ENCODE results near the gene ZNF716. TPM values are rescaled to one million over a fixed set of nuclear protein-coding genes. Genes with fewer than 3 reads are reported as not detected.
A peak's percentile ranks its signal among the peaks of the same experiment; 100 is the strongest.

Gene ZNF716
- total and polyA plus RNA-seq, 2 donors from 2014 or later = not detected

DNA sequence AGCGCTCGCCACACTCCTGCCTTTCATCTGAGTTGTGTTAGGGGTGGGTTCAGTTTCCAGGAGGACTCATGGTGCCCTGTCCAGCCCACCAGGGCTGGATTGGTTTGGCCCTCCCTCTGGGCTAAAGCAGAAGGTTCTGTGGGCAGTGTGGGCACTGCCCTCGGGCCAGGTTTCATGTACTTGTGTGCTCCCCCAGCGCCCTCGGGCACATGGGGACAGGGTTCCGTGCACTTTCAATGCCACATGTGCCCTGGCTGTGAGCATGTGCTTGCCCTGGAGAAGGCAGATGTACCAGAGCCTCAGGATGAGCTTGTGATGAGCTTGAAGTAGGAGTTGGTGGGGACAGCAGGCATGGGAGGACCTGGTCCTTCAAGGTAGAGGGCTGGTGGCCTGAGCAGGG lies 35.6 kb upstream of the ZNF716 start:
- H3K27me3 ChIP-seq (ENCODE audit: control insufficient read depth, insufficient read depth, low read length) = no peaks in the 10 kb centered on the region
- peak in 1 of 5 donors; percentile 37 for DNase-seq
- no peaks in the 10 kb centered on the region for H3K36me3 ChIP-seq (ENCODE audit: control insufficient read depth in 2 of 3, insufficient read depth in 3 of 3, low read length in 3 of 3)
- no peak overlapping the region for H3K27ac ChIP-seq (ENCODE audit: low read depth in 2 of 2, low read length in 2 of 2)
- no peaks in the 10 kb centered on the region for H3K9me3 ChIP-seq (ENCODE audit: control insufficient read depth in 2 of 3, insufficient read depth in 1 of 3, low read length in 3 of 3)
- H3K4me3 ChIP-seq (ENCODE audit: low read length in 3 of 3) = no peak overlapping the region
- no peaks in the 10 kb centered on the region for H3K4me1 ChIP-seq (ENCODE audit: control insufficient read depth in 2 of 3, insufficient read depth in 2 of 3, low read depth in 1 of 3, low read length in 3 of 3)
- H3K9ac ChIP-seq (ENCODE audit: low read length in 3 of 3) = no peak overlapping the region
- intact Hi-C loops (cut with DNase I) = loop anchor here (10.0 kb wide), 1 partner anchor 60 kb away; no protein-coding TSS in a partner anchor
- FAIRE-seq = no peak
- TF ChIP-seq, protein P1, sequence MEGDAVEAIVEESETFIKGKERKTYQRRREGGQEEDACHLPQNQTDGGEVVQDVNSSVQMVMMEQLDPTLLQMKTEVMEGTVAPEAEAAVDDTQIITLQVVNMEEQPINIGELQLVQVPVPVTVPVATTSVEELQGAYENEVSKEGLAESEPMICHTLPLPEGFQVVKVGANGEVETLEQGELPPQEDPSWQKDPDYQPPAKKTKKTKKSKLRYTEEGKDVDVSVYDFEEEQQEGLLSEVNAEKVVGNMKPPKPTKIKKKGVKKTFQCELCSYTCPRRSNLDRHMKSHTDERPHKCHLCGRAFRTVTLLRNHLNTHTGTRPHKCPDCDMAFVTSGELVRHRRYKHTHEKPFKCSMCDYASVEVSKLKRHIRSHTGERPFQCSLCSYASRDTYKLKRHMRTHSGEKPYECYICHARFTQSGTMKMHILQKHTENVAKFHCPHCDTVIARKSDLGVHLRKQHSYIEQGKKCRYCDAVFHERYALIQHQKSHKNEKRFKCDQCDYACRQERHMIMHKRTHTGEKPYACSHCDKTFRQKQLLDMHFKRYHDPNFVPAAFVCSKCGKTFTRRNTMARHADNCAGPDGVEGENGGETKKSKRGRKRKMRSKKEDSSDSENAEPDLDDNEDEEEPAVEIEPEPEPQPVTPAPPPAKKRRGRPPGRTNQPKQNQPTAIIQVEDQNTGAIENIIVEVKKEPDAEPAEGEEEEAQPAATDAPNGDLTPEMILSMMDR (IDR thresholded peaks at IDR 0.05; ENCODE audit: borderline replicate concordance, extremely low read depth, insufficient read depth) = no peak

DNA sequence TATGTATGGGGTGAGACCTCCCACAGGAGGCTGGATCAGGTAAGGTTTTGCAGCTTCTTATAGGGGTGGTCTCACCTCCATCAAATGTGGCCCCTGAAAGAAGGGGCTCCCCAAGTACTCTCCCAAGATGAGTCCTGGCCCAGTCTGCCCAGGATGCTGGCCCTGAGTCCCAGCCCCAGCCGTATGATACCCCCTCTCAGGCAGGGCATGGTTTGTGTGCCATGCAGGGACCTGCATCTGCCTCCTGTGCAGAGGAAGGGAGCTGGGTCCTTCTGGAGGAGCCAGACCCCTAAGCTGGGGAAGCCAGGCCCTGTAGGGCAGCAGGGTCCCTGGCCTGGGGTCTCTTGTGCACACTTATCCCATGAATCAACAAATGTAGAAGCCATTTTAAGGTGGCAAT lies 35.1 kb upstream of the ZNF716 start:
- intact Hi-C loops (cut with DNase I) = loop anchor here (10.0 kb wide), 1 partner anchor 60 kb away; no protein-coding TSS in a partner anchor
- TF ChIP-seq, protein P1 (IDR thresholded peaks at IDR 0.05; ENCODE audit: borderline replicate concordance, extremely low read depth, insufficient read depth) = no peak
- FAIRE-seq (no peak), DNase-seq (peak in 1 of 5 donors; percentile 36)
- Histone ChIP-seq H3K36me3 (ENCODE audit: control insufficient read depth in 2 of 3, insufficient read depth in 3 of 3, low read length in 3 of 3) (no peaks in the 10 kb centered on the region), H3K4me3 (ENCODE audit: low read length in 3 of 3) (no peak overlapping the region), H3K9me3 (ENCODE audit: control insufficient read depth in 2 of 3, insufficient read depth in 1 of 3, low read length in 3 of 3) (no peaks in the 10 kb centered on the region), H3K4me1 (ENCODE audit: control insufficient read depth in 2 of 3, insufficient read depth in 2 of 3, low read depth in 1 of 3, low read length in 3 of 3) (no peaks in the 10 kb centered on the region), H3K9ac (ENCODE audit: low read length in 3 of 3) (no peak overlapping the region), H3K27me3 (ENCODE audit: control insufficient read depth, insufficient read depth, low read length) (no peaks in the 10 kb centered on the region), H3K27ac (ENCODE audit: low read depth in 2 of 2, low read length in 2 of 2) (no peak overlapping the region)

DNA sequence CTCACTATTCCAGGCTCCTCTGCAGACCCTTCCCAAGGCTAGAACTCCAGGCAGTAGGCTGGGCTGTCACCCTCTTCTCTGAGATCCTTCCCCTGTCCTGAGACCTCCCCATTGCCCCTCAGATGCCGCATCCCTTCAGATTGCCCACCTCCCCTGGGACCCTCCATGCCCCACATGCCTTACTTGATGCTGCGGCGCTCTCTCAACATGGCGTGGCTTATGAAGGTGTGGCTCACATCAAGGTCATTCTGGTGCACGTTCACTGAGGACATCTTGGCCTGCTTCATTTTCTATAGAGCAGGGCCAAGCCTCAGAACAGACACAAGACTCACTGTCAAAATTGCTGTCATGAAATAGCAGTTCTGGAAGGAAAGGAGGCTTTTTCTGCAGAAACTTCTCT lies 34.7 kb upstream of the ZNF716 start:
- Histone ChIP-seq H3K27ac (ENCODE audit: low read depth in 2 of 2, low read length in 2 of 2) (no peak overlapping the region), H3K27me3 (ENCODE audit: control insufficient read depth, insufficient read depth, low read length) (no peaks in the 10 kb centered on the region), H3K4me1 (ENCODE audit: control insufficient read depth in 2 of 3, insufficient read depth in 2 of 3, low read depth in 1 of 3, low read length in 3 of 3) (no peaks in the 10 kb centered on the region), H3K9me3 (ENCODE audit: control insufficient read depth in 2 of 3, insufficient read depth in 1 of 3, low read length in 3 of 3) (no peaks in the 10 kb centered on the region), H3K9ac (ENCODE audit: low read length in 3 of 3) (no peak overlapping the region), H3K4me3 (ENCODE audit: low read length in 3 of 3) (no peak overlapping the region), H3K36me3 (ENCODE audit: control insufficient read depth in 2 of 3, insufficient read depth in 3 of 3, low read length in 3 of 3) (no peaks in the 10 kb centered on the region)
- intact Hi-C loops (cut with DNase I) = loop anchor here (10.0 kb wide), 1 partner anchor 61 kb away; no protein-coding TSS in a partner anchor
- DNase-seq (no peak), FAIRE-seq (no peak)
- TF ChIP-seq, protein P1 (IDR thresholded peaks at IDR 0.05; ENCODE audit: borderline replicate concordance, extremely low read depth, insufficient read depth) = no peak

DNA sequence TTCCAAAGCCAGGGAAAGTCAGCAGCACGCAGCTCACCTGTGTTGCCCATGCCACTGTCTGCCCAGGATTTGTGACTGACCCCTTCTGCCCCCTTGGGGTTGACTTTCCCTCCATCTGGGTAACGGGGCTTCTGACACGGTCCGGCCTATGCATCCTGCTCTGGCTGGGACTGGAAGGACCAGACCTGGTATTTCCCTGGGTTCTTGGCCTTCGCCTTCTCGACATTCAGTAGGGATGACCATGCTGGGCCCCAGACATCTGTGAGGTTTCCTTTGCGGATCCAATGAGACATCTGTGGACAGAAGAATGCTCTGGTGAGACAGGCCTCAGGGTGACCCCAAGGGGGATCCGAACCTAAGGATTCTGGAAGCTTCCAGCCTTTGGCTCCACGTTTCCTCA lies 34.2 kb upstream of the ZNF716 start:
- H3K4me3 ChIP-seq (ENCODE audit: low read length in 3 of 3) = no peak overlapping the region
- H3K36me3 ChIP-seq (ENCODE audit: control insufficient read depth in 2 of 3, insufficient read depth in 3 of 3, low read length in 3 of 3) = no peaks in the 10 kb centered on the region
- DNase-seq (peak in 1 of 5 donors; percentile 24), FAIRE-seq (no peak)
- no peaks in the 10 kb centered on the region for H3K9me3 ChIP-seq (ENCODE audit: control insufficient read depth in 2 of 3, insufficient read depth in 1 of 3, low read length in 3 of 3)
- TF ChIP-seq, protein P1 (IDR thresholded peaks at IDR 0.05; ENCODE audit: borderline replicate concordance, extremely low read depth, insufficient read depth) = no peak
- intact Hi-C loops (cut with DNase I) = loop anchor here (10.0 kb wide), 1 partner anchor 61 kb away; no protein-coding TSS in a partner anchor
- no peaks in the 10 kb centered on the region for H3K27me3 ChIP-seq (ENCODE audit: control insufficient read depth, insufficient read depth, low read length)
- no peaks in the 10 kb centered on the region for H3K4me1 ChIP-seq (ENCODE audit: control insufficient read depth in 2 of 3, insufficient read depth in 2 of 3, low read depth in 1 of 3, low read length in 3 of 3)
- H3K9ac ChIP-seq (ENCODE audit: low read length in 3 of 3) = no peak overlapping the region
- H3K27ac ChIP-seq (ENCODE audit: low read depth in 2 of 2, low read length in 2 of 2) = no peak overlapping the region
